ENCODE results near the gene PPP1R14C.

- TF ChIP-seq CTCF (conservative IDR thresholded peaks at IDR 0.05 in 1 of 2, IDR thresholded peaks at IDR 0.05 in 1 of 2; ENCODE audit: extremely low read depth in 1 of 2, insufficient read depth in 1 of 2, low read depth in 1 of 2, low read length in 2 of 2) (no peak), EZH2 (IDR thresholded peaks at IDR 0.05; ENCODE audit: borderline replicate concordance, low read length) (no peak)
Measured at GRCh38 chr6:150256618-150257272, 113.9 kb downstream of the PPP1R14C start.
